GM18909 (cell line): Measurements from ENCODE around the gene CARS1.
"Not testable (repeated sequence)": the region's sequence is repeated elsewhere in the genome, so short reads cannot be mapped to it uniquely, and the experiment has no call there.

Source experiments
- ATAC-seq: cut with Tn5 transposase; IDR thresholded peaks from one replicate; pipeline ENCODE4 v1.9.1; 2021; ENCODE audit warnings: mild to moderate bottlenecking; ENCODE audit not compliant: unreplicated experiment, poor library complexity

Gene CARS1

DNA sequence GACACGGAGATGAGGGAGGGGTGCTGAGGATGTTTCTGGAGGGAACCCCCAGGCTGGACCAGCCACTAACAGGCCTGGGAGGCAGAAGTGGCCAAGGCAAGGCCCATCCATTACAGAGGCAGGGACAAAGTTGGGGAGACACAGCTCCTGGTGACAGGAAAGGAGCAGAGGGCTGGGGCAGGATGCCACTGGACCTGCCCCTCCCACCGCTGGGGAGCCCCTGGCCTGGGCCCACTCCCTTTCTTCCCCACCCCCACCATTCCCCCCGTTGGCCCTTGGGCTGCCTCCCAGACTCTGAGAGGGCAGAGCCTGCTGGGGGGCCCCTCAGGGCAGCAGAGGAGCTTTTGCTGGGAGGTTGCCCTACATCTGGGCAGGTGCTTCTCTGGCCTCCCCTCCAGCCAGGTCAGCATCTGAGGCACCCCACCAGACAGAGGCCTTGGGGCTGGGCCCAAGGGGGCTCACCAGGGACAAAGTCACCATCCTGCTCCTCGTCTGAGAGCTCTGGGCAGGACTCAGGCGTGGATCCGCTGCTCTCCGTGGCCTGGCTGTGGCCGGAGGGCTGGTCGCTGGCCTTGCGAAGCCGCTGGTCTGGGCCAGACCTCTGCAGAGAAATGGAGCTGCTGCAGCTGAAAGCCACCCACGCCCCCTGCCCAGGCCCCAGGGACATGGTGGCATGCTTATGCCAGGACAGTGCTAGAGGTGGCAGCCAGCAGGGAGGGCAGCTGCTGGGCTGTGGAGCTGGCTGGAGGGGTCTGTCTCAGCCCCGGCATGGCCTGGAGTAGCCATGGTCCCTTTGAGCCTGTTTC is 33.1 kb upstream of the CARS1 start:
- ATAC-seq, result no peak

DNA sequence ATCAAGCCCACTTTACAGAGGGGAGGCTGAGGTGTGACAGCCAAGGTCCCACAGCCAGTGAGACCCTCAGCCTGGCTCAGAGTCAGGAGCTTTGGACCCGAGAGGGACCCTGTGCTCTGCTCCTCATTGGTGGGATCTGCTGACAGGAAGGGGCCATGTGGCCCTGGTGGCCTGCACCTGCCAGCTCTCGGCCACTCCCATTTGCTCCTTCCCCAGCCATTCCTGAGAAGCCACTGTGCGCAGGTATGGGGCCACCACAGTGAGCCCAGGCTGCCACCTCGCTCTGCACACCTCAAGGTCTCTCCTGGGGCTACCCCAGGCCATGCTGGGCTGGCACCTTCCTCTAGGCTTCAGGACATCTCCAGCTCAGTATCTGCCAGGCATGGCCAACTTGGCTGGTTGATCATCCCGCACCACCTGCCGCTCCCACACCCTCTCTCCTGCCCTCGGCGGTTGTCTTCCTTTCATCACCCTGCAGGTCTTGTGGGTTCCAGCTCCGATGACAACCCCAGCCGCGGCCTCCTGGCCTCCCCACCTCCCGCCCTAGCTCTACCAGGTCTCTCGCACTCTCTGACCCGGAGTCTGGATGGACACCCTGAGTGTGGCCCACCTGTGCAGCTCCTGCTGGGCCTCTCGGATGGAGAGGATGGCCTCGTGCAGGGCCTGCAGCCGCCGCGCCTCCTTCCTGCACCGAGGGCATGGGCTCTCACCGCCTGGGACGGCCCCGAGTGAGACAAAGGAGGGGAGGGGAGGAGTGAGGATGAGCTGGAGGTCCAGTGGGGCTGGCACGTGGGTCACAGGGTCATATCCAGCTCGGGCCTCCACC is 32.2 kb upstream of the CARS1 start:
- no peak for ATAC-seq

DNA sequence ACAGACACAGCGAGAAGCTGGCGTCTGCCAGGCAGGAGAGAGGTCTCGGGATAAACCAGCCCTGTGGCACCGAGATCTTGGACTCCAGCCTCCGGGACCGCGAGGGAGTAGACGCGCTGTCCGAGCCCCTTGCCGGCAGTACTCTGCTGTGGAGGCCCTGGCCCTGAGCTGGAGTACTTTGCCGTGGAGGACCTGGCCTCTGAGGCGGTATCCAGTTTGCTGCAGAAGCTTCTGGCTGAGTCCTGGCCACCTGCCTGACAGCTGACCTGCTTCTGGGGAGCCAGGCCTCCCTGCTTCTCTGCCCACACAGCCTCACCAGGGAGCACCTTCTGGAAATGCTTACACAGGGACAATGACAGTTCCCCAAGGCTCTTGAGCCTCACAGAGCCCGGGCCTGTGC is 31.6 kb upstream of the CARS1 start:
- ATAC-seq, result no peak

DNA sequence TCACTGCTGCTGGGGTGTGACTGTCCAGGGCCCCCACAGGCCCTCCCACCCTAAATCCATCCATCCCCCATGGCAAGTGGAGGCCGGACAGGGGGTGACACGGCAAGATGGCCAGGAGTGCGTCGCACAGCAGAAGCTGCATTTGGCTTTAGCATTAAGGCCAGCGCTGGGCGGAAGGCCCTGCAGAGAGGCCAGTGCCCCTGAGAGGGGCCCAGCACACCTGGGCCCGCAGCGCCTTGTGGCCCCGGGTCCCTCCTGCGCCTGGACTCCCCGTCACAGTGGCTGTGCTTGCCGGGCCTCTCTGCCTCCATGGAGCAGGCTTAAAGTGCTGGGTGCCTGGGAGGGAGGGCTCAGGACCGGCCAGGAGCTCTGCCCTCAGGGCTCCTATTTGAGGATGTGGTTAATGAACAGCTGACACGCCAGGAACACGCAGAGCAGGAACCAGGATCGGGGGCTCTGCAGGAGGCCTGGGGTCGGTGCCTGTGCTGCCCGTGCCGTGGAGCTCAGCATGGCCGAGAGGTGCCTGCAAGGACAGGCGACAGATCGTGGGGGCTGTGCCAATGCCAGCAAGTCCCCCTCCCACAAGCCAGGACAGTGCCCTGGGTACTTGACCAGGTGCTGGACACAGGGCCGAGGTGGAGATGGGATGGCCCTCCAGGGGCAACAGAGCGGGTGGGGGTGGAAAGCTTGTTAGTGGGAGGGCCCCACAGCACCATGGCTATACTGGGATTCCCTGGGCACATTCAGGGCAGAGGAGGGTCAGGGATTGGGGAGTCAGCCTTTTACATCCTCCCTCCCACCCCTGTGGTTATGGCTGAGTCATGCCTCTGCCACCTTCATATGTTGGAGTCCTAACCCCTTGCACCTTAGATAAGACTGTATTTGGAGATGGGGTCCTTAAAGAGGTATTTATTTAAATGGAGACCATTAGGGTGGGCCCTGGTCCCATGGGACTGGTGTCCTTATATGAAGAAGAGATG is 30.9 kb upstream of the CARS1 start:
- ATAC-seq, result no peak

DNA sequence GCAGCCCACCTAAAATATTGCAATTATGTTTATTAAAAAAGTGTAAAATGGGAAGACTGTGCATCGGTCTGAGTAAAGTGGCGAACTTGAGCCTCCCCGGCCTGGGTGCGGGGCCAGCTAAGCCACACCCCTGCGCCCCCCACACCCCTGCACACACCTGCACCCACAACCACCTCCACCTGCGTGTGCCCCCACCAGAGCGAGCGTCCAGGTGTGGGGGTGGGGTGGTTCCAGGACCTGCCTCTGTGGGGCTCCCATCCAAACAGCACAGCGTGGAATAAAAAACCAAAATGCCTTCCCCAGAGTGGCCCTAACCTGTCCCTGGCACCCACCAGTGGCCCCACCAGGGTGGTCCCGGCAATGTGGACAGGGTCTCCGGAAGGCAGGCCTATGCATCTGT is 30.1 kb upstream of the CARS1 start:
- no peak for ATAC-seq

DNA sequence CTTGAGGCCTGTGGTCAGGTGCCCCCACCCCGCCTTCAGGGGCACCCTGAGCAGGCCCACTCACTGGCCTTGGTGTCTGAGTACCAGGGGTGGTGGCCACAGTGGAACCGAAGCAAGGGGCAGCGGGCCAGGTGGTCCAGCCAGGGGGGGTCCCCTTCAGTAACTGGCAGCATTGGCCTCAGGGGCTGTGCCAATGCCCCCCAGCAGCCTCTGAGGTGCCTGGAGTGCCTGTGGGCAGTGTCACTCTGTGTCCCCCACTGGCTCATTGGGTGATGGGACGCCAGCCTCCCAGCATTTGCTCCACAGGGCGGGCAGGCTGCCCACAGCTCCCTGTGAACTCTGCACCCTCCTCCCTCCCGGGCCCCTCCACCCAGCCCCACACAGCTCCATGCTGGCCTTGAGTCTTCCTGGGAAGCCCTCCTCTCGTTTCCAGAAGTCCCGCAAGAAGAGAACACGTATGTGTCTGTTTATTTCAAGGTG is 29.5 kb upstream of the CARS1 start:
- no peak for ATAC-seq

DNA sequence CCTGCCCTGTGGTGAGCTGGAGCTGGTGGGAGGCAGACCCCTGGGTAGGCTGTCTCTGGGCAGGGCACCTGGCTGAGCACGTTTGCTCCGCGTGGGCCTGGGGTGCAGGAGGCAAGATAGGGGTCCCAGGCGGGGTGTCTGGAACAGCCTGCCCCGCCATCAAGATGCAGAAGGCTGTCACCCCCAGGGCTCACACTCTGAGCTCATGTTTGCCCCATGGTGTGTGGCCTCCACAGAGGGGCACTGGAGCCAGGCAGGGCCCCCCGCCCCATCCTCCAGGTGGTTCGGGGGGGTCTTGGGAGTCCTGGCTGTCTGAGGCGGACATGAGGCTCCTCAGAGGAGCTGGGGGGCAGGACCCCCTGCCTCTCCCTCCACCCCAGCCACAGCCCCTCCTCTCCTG is 28.9 kb upstream of the CARS1 start:
- no peak for ATAC-seq

DNA sequence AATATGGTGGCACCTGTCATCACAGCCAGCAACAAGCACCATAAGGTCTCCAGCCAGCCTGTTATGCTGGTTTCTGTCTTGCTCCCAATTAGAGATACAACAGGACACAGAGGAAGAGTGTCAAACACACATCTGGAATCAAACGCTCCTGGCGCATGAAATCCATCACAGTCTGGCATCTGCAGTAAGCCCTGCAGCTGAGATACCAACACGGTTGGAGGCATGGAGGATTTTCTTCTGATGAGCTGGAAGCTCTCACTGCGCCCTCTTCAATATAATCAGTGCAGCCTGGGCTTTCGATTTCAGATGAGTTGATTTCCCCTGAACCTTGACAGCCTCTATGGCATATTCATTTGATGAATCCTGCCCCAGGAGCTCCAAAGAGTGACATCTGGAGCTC is 27.8 kb upstream of the CARS1 start:
- no peak for ATAC-seq

DNA sequence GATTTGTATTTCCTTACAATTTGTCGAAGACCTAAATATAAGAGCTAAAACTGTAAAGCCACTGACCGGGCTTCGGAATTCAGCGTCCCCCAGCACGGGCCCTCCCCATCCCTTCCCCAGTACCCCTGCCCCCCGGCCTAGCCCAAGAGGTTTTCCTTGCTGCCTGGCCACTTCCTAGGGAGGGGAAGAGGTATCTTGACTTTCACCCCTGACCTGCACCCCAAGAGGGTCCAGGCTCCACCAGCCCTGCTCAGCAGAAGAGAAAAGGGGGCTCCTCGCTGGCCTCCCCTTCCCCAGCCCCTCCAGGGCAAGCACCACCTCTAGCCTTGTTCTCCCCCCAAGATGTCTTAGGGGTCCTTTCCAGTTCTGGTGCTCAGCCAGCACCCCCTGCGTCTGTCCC is 26.1 kb upstream of the CARS1 start:
- no peak for ATAC-seq

DNA sequence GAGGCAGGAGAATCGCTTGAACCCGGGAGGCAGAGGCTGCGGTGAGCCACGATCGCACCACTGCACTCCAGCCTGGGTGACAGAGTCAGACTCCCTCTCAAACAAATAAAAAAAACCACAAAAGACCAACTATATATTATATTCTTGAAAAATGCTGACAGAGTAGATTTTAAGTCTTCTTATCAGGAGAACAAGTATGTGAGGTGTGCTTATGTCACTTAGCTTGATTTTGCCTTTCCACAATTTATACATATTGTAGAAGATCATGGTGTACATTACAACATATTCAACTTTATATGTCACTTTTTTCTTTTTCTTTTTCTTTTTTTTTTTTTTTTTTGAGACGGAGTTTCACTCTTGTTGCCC is 24.1 kb upstream of the CARS1 start:
- no peak for ATAC-seq

DNA sequence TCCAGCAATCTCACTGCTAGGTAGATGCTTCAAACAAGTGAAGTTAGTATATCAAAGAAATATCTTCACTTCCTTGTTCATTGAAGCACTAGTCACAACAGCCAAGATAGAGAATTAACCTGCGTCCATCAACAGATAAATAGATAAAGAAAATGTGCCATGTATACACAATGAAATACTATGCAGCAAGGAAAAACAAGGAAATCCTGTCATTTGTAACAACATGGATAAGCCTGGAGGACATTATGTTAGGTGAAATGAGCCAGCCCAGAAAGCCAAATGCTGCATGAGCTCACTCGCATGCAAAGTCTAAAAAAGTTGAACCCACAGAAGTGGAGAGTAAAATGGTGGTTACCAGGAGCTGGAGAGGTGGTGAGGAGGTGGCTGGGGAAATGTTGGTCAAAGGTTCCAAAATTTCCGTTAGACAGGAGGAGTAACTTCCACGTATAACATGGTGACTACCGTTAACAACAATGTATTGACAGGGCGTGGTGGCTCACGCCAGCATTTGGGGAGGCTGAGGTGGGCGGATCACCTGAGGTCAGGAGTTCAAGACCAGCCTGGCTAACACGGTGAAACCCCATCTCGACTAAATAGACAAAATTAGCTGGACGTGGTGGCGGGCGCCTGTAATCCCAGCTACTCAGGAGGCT is 23.6 kb upstream of the CARS1 start:
- ATAC-seq, result no peak

DNA sequence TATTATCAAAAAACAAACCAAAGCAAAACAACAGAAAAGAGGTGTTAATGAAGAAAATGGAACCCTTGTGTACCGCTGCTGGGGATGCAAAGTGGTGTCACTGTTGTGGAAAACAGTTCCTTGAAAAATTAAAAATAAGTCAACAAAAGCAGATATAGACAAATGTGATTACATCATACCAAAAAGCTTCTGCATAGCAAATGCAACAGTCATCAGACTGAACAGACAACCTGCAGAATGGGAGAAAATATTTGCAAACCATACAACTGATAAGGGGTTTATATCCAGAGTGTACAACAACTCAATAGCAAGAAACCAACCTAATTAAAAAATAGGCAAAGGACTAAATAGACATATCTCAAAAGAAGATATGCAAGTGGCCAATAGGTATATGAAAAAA is 22.9 kb upstream of the CARS1 start:
- no peak for ATAC-seq

DNA sequence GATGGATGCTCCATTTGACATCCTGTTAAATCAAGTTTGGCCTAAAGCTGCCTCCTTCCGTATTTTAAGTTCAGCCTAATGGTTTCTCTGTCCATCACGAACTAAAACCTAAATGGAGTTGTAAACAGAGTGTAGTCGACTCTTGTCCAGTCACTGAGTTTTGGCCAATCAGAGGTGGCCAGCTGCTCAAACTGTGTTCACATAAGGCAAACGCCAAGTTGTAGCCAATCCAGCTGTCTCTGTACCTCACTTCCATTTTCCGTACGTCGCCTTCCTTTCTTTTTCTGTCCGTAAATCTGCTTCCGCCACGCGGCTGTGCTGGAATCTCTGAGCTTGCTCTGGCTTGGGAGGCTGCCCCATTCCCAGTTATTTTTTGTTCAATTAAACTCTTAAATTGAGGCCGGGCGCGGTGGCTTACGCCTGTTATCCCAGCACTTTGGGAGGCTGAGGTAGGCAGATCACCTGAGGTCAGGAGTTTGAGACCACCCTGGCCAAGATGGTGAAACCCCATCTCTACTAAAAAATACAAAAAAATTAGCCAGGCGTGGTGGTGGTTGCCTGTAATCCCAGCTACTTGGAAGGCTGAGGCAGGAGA is 20.7 kb upstream of the CARS1 start:
- ATAC-seq, result no peak

DNA sequence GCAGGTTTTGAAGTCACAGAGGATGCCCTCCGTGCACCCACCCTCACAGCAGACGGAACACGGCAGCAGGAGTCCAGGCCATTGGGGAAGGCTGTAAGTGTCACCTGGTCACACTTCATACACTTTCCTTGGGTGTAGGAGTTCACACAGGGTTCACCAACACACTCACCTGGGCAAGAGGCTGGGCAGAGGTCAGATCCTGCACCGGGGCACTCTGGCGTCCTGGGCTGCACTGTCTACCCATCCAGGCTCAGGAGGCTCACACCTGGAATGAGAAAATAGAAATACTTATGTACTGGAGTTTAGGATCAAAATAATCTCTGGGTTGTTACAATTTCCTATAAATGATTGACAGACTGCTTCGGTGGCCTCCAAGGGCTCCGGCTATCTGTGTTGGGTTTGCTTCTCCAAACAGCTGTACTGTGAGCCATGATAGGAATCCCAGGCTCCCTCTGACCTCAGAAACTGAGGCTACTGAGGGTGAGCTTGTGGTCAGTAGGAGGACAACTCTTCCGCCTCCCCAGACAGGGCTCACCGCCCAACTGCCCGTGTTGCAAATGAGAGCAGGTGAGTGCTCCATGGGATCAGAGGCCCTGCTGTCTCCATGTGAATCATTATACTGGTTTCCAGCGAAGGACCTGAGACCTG is 20.1 kb upstream of the CARS1 start:
- no peak for ATAC-seq

DNA sequence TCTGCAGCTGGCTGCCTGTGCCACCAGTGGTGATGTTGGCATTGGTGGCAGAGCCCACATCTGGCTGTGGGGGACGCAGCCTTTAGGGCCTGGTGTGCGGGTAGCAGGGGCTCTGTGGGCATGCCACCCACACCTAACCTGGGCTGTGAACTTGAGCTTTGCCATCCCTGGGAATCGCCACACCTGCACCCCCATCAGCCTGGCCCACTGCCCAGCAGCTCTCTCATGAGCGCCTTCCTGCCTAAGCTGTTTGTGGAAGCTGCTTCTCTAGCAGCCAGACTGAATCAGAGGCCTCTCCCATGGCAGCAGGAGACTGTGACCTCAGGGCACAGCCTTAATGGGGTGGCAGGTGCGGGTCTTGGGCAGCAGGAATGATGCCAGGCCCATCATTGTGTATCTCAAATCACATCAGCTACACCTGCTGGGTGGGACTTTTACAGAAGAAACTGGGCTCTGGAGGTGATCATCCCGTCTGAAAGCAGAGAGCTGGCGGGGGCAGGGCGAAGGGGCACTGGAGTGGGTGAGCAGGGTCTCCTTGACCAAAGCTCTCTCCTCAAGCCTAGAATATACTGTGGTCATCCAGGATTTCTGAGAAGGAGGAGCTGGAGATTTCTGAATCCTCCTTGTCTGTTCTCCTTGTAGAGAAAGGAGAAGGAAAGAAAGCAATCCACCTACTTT is 17.8 kb upstream of the CARS1 start:
- ATAC-seq, result no peak

DNA sequence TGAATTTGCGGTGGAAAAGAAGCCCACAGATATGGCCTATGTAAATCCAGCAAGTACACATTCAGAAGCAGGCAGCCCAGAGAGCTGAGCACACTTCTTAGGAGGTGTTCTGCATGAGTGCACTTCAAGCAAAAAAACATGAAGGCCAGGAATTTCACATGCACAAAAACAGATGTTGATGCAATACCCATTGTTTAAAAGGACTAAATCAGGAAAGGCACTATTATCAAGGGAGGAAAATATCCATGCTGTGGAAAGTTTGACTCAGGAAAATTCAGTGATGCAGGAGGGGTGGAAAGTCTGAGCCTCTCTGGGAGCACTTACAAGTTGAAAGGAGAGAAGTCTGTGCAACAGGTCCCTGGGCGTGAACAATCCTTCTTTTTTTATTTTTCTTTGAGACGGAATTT is 15.8 kb upstream of the CARS1 start:
- ATAC-seq, result no peak

DNA sequence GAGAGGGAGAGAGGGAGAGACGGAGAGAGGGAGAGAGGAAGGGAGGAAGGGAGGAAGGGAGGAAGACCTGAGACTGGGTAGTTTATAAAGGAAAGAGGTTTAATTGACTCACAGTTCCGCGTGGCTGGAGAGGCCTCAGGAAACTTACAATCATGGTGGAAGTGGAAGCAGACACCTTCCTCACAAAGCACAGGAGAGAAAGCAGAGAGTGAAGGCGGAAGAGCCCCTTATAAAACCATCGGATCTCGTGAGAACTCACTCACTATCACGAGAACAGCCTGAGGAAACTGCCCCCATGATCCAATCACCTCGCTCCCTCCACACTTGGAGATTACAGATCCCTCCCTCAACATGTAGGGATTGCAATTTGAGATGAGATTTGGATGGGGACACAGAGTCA is 12.2 kb upstream of the CARS1 start:
- ATAC-seq, result no peak

DNA sequence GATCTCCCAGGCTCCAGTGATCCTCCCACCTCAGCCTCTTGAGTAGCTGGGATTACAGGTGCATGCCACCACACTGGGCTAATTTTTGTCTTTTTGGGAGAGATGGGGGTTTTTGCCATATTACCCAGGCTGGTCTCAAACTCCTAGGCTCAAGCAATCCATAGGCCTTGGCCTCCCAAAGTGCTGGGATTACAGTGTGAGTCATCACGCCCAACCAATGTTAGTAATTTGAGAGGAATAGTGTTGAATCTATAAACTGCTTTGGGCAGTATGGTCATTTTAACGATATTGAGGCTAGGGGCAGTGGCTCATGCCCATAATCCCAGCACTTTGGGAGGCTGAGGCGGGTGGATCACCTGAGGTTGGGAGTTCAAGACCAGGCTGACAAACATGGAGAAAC is 9.1 kb upstream of the CARS1 start:
- ATAC-seq, result not testable (repeated sequence)

DNA sequence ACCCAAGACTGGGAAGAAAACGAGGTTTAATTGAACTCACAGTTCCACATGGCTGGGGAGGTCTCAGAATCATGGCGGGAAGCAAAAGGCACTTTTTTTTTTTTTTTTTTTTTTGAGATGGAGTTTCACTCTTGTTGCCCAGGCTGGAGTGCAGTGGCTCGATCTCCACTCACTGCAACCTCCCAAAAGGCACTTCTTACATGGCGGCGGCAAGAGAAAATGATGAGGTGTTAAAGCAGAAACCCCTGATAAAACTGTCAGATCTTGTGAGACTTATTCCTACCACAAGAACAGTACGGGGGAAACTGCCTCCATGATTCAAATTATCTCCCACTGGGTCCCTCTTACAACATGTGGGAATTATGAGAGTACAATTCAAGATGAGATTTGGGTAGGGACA is 7.5 kb upstream of the CARS1 start:
- not testable (repeated sequence) for ATAC-seq
